Measurements from ENCODE around the gene SMIM32.
A peak's percentile ranks its signal among the peaks of the same experiment; 100 is the strongest.

Gene SMIM32

GRCh38 chr5:136192526-136193321 lies at the start of gene SMIM32:
SMIM32 (minus strand) TSS chr5:136193162; CDS start chr5:136192524, 638 bp downstream.
- no peak for DNase-seq

GRCh38 chr5:136242611-136243010 lies 49.6 kb upstream of the SMIM32 start:
- no peak for DNase-seq

GRCh38 chr5:136242136-136242535 lies 49.2 kb upstream of the SMIM32 start:
- no peak for DNase-seq

GRCh38 chr5:136240894-136241293 lies 47.9 kb upstream of the SMIM32 start:
- no peak for DNase-seq

- no peak for DNase-seq
These were observed 43.6 kb upstream of the SMIM32 start for GRCh38 chr5:136236479-136237083.

- no peak for DNase-seq
These were observed 42.4 kb upstream of the SMIM32 start for GRCh38 chr5:136235321-136235720.

- DNase-seq = no peak
These were observed 39.4 kb upstream of the SMIM32 start for GRCh38 chr5:136232316-136232715.

GRCh38 chr5:136230176-136230575 lies 37.2 kb upstream of the SMIM32 start:
- no peak for DNase-seq

- no peak for DNase-seq
These were observed 35.3 kb upstream of the SMIM32 start for GRCh38 chr5:136228136-136228757.

GRCh38 chr5:136226401-136226800 lies 33.4 kb upstream of the SMIM32 start:
- no peak for DNase-seq

GRCh38 chr5:136225796-136226195 lies 32.8 kb upstream of the SMIM32 start:
- DNase-seq = no peak

- no peak for DNase-seq
These were observed 29.7 kb upstream of the SMIM32 start for GRCh38 chr5:136222580-136223235.

- no peak for DNase-seq
These were observed 28.4 kb upstream of the SMIM32 start for GRCh38 chr5:136221340-136221739.

- no peak for DNase-seq
These were observed 23.3 kb upstream of the SMIM32 start for GRCh38 chr5:136216230-136216629.

- DNase-seq = no peak
These were observed 22.9 kb upstream of the SMIM32 start for GRCh38 chr5:136215812-136216211.

GRCh38 chr5:136213919-136214493 lies 21.0 kb upstream of the SMIM32 start:
- DNase-seq = no peak

GRCh38 chr5:136212252-136212721 lies 19.3 kb upstream of the SMIM32 start:
- DNase-seq = peak; percentile 36

- DNase-seq = no peak
These were observed 18.5 kb upstream of the SMIM32 start for GRCh38 chr5:136211282-136212040.

GRCh38 chr5:136210259-136210658 lies 17.3 kb upstream of the SMIM32 start:
- no peak for DNase-seq

- DNase-seq = no peak
These were observed 16.5 kb upstream of the SMIM32 start for GRCh38 chr5:136209346-136209910.

- DNase-seq = no peak
These were observed 16.0 kb upstream of the SMIM32 start for GRCh38 chr5:136208916-136209315.

GRCh38 chr5:136207631-136208030 lies 14.7 kb upstream of the SMIM32 start:
- DNase-seq = no peak

Measured in NCI-H1436 (cell line).